HG03575 (cell line): ENCODE measurements around the gene SDK1.

Source experiments
- ATAC-seq: cut with Tn5 transposase; IDR thresholded peaks from one replicate; pipeline ENCODE4 v1.9.1; 2021; ENCODE audit not compliant: unreplicated experiment, insufficient number of reproducible peaks, low FRiP score; ENCODE audit errors: extremely low read depth

Gene SDK1

DNA sequence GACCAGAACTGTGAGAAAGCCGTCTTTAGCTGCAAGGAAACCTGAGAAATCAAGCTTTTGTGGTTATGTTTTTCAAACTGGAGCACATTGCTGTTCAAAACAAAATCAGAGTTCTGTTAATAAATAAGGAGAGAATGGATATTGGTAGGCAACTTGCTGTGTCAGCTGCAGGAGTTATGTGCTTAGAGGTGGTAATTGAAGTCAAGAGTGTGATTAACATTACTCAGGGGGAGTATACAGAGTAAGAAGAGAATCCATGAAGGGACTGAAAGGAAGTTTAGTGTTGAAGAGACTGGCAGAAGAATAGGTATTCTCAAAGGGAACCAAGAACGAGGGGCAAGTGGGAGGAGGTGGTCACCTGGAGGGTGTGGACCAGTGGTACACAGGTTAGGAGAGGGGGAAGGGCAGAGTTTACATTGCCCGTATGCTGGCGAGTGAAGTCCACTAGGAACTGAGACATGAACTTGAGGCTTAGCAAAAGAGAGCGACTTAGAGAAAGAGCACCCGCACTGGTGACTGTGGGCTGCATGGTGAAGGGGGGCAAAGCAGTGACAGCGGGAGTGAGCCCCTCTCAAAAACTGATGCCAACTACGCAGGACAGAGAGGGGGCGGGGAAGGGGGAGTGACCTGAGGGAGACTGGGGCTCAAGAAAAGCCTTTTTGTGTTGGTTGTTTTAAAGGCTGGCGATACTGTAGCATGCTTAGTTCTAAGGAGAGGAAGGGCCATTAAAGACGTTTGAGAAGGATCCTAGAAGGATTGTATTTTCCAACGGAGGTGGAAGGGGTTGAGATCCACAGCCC, 80.0 kb downstream of the SDK1 start:
- ATAC-seq = no peak

DNA sequence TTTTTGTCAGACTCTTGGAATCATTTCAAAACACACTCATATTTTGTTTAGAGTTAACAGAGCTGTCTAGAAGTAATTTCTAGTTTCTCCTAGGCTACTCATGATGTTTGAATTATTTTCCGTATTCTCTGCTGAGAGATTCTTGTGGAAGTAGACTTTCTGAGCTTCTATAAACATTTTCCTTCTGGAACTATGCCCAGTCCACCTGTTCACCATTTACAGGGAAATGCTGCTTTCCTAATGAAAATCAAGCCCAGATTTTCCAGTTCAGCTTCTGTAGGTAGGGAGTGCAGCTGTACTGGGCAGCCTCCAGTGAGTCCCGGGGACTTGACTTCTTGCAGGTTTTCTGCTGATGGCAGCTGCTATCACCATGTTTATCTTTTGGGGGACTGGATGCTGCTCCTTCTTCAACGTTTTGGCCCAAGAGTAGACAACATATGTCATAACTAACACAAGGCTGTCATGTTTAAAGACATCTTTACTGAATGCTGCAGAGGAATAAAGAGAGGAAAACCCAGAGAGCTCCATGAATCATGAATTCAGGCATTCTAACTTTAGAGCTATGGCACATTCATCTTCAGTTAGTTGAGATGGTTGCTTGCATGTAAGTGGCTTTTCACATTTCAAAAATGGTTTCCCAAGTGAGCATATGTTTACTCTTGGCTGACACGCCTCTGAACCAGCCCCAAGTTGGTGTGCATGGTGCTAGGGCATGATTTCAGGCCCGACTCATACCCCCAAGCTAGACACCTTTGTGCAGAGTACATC, 85.6 kb downstream of the SDK1 start:
- no peak for ATAC-seq

DNA sequence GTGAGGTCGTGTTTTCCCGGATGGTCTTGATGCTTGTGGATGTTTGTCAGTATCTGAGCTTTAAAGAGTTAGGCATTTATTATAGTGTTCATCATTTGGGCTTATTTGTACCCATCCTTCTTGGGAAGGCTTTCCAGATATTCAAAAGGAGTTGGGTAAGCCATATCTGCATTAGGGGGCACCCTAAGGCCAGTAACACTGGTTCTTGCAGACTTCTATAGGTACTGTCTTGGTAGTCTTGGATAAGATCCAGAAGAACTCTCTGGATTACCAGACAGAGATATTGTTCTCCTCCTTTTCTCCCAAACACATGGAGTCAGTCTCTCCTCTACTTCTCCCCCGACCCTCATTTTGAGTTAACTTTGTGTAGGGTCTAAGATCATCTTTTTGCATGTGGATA, 92.8 kb downstream of the SDK1 start:
- ATAC-seq = no peak

DNA sequence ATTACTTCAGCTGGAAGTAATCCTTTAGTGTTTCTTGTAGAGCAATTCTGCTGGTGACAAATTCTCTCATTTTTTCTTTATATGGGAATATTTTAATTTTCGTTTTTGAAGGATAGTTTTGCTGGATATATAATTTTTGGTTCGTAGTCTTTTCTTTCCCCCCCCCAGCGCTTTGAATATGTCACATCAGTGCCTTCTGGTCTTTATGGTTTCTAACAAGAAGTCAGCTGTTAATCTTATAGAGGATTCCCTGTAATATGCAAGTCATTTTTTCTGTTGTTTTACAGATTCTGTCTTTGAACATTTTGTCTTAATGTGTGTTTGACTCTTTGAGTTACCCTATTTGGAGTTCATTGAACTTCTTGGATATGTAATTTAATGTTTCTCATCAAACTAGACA, 96.3 kb downstream of the SDK1 start:
- no peak for ATAC-seq

DNA sequence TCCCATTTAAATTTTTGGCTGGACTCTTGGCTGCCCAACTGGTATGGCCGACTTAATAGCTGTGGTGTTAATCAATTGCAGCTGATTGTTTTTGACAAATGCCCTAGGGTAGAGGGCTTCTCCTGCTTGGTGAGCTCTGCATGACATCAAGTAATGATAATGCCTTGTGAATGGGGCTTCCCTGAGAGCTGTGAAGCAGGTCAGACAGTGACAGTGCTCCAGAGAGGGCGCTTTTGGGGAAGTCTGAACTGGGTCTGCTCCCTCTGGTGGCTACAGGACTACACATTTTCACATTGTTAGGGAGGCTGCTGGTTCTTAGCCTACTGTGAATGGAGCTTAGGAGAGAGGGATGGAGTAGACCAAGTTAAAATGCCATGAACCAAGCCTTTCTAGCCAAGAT, 98.8 kb downstream of the SDK1 start:
- no peak for ATAC-seq

DNA sequence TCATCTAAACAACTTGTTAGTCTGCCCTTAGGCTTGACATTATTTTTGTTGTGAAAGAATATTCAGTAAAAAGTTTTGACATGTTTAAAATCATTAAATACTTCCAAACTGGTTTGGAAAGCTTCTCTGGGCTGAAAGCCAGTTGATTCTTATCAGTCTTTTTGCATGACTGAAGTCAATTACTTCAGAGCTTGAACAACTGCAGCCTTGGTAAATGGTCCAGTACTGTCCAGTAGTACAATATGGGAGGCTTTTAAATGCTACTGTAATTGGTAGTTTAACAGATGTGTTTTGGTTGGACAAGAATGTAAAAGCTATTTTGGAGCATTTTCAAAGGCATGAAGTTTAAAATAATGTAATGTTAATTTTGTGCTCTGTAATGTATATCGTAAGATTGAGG, 103.4 kb downstream of the SDK1 start:
- no peak for ATAC-seq

DNA sequence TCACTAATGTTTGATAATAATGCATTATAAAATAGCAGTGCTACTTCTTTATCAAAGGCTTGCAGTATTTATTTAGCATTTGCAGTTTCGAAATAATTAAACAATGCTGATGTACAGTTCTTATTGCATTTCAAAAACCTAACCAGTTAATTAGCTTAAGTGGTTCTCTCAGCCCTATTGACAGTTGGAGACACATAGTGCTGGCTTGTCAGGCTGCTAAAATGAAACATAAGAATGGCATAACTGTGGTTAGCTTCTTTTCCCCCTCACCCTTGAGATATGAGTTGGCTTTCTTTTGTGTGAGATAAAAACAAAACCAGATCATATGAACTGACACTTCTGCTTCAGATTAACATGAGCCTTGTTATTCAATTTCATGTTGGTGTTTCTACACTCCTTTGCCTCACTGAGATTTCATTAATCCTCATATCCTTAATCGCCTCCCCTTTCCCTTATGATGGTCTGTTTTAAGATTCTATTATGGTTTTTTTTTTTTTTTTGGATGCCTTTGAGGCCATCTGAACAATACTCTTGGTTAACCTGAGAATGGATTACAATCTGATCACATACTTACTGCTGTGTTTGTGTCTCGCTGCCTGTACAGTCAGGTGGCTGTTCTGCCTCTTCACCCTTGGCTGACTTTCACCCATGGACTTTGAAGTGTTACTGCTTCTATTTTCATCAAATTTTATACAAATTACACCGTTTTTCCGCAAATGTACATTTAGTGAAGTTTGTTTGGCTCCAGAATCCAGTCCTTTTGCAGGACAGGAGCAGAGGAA, 108.0 kb downstream of the SDK1 start:
- ATAC-seq = no peak

DNA sequence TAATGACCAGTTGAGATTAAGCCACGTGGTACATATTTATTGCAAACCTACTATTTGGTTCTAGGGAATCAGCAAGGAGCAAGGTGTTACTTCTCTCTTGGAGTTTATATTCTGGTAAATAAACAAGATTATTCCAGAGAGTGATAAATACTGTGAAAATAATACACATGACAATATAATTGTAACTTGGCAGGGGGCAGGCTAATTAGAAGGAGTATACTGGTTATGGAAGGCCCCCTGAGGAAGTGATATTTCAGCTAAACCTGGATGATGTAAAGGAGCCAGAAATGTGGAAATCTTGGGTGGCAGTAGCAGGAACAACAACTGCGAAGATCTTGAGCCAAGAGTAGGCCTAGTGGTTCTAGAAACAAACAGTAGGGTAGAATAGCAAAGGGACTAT, 111.8 kb downstream of the SDK1 start:
- ATAC-seq = no peak

DNA sequence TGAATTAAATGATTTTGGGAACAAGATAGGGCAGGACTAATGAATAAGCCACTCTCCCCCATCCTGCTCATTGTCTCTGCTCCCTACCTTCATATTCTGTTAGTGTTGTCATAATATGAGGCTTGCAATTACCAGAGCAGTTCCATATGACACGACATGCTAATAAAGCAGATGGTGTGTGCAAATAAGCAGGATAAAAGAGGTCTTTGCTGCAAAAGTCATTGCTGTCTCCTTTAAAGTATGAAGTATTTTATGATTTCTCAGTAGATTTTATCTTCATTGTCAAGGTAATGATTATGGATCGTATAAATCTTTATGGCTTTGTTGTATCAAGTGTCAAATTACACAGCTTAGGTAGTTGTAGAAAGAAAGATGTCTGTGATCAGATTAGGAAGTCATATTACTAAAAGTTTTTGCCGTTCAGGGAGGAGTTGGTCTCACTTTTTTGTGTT, 114.8 kb downstream of the SDK1 start:
- ATAC-seq = no peak

DNA sequence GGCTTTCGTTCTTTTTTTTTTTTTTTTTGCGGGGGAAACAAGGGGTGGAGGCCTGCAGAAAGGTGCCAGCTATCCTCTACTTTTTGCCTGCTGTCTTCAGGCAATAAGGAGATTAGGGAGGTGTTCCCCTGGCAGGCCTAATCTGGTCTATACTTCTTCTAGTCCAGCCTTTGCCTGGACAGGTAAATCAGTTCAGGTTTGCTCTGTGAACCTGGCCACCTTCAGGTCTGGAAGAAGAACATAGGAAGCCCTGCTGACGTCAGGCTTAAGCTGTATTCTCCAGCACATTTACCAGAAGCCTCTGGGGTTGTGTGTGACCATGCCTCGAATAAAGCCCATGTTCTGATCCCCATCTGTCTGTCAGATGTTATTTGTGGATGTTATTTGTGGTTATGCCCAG, 115.4 kb downstream of the SDK1 start:
- no peak for ATAC-seq

DNA sequence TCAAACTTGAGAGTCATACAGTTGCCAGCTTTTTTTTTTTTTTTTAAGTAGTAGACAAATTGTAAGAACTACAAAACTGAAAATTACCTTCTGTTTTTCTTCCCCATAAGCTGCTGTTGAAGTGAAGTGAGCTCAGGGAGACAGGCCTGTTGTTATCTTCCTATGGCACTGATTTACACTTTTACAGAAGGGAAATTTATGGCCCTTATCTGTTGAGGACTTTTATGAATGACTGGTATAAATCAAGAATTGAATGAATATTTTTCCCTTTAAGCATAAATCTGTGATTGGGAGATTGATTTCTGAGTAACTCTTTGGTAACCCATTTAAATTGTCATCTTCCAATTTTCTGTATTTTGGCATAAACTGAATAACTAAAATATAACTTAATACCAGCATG, 124.0 kb downstream of the SDK1 start:
- no peak for ATAC-seq

DNA sequence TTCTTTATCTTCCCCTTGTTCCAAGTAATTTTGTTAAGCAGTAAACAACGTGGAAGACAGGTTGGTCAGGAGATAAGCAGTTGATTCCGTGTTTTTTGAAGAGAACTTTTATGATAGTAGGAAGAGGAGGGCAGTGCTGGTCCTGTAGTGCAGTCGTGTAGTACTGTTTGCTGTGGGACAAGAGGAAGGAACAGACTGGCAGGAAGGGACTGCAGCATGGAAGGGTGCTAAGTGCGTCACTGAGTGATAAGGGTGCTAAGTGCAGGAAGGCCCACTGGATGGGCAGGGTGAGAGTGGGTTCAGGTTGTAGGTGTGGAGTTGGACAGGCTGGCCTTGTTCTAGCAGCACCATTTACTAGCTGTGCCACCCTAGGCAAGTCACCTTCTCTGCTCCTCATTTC, 125.0 kb downstream of the SDK1 start:
- ATAC-seq = no peak

DNA sequence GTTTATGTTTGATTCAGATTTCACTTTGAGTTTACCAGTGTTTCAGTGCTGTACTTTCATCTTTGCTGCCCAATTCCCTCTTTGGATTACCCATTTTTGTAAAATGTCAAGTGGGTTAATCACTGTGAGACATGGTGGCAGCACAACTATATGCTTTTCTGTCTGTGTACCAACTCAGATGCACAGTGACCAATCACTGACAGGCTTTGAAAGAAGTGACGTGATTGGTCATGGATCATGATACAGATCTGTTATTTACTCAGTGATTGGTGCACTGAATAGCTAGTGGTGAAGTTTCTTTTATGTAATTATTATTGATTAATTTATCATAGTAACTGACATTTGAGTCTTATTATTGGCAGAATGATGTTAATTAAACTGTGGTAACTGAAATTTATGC, 126.9 kb downstream of the SDK1 start:
- no peak for ATAC-seq

DNA sequence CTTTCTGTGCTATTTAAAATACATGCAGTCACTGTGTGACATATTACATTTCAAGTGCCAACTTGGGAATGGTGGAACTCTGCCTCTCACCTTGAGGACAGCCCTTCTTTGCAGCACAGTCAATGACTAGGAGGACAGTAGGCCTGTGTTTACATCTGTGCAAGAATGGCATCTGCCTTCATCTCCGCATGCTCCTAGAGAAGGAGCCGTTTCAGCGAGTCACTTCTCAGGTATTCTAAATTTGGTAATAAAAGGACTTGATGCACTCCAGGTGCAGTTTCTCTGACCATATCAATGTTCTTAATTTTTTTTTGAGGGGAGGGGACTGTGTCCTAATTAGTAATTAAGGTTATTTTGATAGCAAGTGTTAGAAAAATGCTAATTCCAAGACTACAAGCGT, 128.9 kb downstream of the SDK1 start:
- no peak for ATAC-seq

DNA sequence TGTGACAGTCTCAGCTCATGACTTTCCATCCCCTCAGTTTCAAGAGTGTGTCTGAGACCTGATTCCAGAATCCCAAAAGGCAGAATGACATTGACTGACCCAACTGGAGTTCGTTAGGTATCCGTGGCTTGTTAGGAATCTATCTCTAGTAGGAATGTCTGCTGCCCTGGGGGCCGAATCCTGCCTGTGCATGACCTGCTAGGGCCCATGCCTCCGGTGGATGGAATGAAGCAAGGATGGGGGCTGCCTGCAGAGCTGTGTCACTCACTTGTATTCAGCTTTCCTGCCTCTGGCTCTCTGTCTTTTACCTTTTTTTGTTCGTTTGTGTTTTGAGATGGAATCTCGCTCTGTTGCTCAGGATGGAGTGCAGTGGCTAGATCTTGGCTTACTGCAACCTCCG, 129.5 kb downstream of the SDK1 start:
- ATAC-seq = no peak

DNA sequence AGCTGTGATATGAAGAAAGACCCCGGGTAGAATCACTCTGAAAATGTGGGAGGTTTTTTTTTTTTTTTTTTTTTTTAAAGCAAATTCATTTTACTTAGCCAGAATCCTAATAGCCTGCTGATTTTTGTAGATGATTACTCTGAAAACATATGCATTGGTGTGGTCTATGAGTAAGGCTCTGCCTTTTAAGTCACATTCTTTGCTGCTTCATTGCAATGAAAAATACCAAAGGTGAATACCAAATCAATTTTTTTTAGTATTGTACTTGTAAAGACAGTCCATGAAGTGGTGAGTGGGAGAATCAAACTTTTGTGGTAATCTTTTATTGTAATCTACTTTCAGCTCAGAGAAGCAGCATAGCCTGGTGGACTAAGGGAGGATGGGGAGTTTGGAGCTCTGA, 130.3 kb downstream of the SDK1 start:
- no peak for ATAC-seq

DNA sequence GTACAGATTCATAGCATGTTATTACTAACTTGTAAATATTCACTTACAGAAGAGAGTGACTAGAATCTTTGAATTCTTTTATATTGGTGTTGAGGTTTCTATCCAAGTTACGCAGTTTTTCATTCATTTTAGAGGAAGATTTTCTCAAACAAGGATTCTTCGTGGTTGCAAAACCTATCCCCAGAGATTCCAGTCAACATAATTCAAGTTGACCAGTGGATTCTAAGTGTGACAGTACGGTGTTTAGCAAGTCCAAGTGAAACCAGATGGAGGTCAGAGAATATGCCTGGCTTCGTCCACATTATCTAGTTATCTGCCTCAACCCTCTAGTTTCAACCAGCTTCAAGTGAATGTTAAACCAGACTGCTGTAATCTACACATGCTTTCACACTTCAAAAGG, 131.9 kb downstream of the SDK1 start:
- ATAC-seq = no peak

DNA sequence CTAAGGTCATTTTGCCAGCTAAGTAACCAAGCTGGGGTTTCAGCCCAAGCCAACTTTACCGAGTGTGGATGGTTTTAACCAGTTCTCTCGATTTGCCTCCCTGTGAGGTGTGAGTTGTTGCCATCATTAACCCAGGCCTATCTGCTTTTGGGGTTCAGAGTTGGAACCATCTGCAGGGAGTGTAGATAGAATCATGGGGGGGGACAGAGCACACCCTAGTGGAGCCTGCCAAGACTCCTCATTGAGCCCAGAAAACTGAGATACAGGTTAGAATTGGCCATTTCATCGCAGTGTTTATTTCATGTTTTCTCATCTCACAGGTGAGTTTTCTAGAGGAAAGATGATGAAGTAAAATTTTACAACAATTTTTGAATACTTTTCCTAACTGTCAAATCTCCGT, 133.6 kb downstream of the SDK1 start:
- ATAC-seq = no peak

DNA sequence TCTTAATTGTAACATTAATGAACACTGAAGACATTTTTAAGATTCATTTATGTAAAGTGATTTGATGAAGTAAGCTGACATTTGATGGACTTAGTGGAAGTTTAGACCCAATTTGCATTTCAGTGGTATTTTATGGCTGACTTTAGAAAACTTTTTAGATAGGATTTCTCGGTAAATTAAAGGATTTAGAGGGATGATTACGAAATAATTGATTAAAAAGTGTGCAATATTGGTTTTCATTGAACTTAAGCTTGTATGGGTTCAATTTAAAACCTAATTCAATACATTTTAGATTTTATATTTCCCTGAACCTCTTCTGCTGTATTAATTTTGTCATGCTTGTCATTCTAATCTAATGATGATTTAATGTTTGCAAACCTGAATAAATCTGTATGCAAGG, 135.1 kb downstream of the SDK1 start:
- ATAC-seq = no peak

DNA sequence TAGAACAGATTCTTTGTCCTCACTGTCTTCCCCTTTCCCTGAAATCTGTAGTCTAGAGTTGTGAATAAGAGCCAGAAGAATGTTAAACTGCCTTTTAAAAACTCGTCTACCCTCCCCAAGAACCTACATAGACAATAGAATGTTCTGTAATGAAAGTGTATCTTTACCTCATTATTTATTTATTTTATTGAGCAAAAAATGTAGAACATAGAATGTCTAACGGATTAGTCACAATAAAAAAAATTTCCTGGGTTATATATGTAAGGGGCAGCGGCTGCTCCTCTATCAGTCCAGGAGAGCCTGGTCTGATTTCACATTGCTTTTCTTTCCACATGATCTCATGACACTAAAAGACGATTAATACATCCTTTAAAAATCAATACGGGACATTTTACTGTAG, 135.7 kb downstream of the SDK1 start:
- no peak for ATAC-seq
